NCI-H1048 (cell line): Measurements from ENCODE around the gene SULT1A3.
"Not testable (repeated sequence)": the region's sequence is repeated elsewhere in the genome, so short reads cannot be mapped to it uniquely, and the experiment has no call there.

ENCODE experiments used
- DNase-seq: peaks from one replicate; lab custom pipeline; 2025; lab: John Stamatoyannopoulos, UW

Gene SULT1A3

DNA sequence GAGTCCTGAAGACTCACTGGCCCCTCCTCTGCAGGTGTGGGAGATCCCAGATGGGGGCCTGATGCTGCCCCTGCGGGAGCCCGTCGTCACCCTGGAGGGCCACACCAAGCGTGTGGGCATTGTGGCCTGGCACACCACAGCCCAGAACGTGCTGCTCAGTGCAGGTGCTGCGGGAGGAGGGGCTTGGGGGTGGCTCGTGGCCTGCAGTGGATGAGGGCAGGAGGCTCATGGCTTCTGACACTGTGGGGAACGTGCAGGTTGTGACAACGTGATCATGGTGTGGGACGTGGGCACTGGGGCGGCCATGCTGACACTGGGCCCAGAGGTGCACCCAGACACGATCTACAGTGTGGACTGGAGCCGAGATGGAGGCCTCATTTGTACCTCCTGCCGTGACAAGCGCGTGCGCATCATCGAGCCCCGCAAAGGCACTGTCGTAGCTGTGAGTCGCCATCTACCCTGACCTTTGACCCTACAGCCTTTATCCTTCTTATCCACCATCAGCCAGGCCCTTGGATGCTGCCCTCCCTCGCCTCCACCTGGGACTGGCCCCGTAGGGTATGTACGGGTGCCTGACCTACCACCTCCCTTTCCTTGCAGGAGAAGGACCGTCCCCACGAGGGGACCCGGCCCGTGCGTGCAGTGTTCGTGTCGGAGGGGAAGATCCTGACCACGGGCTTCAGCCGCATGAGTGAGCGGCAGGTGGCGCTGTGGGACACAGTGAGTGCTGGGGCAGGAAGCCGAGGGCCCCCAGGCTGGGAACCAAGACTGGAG is 12.1 kb upstream of the SULT1A3 start:
- no peak for DNase-seq

DNA sequence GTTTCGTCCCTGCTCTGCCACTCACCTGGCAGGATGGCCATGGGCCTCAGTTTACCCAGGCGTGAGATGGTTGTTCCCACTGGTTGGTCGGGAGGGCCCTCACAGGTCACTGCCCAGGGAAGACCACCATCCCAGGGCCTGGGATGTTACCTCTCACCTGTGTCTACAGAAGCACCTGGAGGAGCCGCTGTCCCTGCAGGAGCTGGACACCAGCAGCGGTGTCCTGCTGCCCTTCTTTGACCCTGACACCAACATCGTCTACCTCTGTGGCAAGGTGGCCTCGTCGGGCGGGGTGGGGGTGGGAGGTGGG is 11.5 kb upstream of the SULT1A3 start:
- DNase-seq, result no peak

DNA sequence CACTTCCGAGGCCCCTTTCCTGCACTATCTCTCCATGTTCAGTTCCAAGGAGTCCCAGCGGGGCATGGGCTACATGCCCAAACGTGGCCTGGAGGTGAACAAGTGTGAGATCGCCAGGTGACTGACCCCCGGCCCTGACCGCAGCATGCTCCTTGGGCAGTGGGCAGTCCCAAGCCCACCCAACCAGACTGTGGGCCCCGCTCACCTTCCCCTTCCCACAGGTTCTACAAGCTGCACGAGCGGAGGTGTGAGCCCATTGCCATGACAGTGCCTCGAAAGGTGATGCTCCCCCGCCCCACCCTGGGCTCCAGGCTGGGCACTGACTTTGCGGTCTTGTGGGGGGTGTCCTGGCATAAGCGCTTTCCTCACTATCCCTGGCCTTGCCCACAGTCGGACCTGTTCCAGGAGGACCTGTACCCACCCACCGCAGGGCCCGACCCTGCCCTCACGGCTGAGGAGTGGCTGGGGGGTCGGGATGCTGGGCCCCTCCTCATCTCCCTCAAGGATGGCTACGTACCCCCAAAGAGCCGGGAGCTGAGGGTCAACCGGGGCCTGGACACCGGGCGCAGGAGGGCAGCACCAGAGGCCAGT is 11.0 kb upstream of the SULT1A3 start:
- no peak for DNase-seq

DNA sequence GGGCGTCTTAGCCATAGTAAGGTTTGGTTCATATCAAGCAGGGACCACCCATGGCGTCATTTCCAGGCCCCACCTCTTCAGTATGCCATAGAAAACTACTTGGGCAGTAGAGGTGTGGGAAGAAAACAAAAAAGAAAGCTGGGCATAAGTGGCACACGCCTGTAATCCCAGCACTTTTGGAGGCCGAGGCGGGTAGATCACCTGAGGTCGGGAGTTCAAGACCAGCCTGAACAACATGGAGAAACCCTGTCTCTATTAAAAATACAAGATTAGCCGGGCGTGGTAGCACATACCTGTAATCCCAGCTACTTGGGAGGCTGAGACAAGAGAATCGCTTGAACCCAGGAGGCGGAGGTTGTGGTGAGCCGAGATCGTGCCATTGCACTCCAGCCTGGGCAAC is 7.9 kb upstream of the SULT1A3 start:
- not testable (repeated sequence) for DNase-seq

DNA sequence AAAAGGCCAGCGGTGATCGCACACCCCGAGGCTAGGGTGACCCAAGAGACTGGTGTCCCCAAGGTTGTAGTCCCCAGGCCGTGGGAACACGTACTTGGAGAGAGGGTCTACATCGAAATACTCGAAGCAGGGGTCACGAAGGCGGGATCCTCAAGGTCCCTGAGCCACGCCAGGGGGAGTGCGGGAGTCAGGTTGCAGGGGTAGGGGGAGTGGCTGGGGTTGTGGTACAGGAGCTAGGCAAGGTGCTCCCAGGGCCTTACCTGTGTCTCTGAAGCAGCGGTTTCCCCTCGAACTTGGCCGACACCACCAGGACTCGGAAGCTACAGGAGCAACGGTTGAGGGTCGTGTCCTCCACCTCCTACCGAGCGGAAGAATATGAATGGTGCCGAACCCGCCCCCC is 6.0 kb upstream of the SULT1A3 start:
- not testable (repeated sequence) for DNase-seq

DNA sequence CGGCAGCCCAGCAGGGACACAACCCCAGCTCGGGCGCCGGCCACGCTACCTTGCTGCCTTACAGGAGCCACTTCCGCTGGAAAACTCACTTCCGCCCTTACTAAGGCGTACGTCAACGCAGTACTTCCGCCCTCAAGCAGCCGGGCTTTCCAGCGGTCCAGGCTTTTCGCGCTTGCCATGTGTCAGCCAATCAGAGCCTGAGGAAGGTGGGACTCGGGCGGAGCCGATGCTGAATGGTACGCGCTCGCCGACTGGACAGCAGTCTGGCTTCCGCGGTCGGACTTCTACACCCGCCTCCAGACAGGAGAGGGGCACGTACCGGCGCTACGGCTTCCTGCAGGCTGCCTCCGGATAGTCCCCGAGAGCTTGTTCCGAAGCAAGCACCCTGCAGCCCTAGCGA is 5.4 kb upstream of the SULT1A3 start, which contains the start of the genes BOLA2B and SLX1A:
Gene BOLA2B (minus strand): TSS at position 52 of the 400 bp plus-strand sequence. CDS start 71 bp downstream, outside the sequence.
Gene SLX1A (plus strand): TSS at position 261 of the 400 bp plus-strand sequence. CDS start 210 bp downstream, outside the sequence.
- DNase-seq, result not testable (repeated sequence)

DNA sequence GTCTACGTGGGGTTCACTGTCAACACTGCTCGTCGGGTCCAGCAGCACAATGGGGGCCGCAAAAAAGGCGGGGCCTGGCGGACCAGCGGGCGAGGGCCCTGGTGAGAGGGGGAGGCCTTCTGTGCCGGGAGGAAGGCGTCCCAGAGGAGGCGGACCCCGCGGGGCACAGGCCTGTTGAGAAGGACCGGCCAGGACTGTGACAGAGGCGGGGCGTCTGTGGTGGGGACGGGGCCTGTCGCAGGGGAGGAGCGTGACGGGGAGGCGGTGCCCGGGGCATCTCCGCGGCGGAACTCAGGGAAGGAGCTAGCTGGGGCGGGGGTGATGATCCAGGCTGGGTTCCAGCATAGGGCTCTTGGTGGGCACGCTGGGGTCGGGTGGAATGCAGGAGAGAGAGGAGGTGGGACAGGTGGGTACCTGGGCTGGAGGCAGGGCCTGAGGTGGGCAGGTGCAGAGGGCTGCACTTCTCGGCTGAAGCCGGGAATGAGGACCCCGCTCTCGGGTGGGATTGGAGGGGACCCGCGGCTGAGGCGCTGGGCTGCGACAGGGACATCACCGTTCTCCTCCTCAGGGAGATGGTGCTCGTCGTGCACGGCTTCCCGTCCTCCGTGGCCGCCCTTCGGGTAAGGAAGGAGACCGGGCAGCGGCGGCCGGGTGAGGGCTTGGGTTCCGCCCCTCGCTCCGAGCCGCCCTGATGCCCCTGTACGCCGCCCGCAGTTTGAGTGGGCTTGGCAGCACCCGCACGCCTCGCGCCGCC is 4.7 kb upstream of the SULT1A3 start:
- not testable (repeated sequence) for DNase-seq

DNA sequence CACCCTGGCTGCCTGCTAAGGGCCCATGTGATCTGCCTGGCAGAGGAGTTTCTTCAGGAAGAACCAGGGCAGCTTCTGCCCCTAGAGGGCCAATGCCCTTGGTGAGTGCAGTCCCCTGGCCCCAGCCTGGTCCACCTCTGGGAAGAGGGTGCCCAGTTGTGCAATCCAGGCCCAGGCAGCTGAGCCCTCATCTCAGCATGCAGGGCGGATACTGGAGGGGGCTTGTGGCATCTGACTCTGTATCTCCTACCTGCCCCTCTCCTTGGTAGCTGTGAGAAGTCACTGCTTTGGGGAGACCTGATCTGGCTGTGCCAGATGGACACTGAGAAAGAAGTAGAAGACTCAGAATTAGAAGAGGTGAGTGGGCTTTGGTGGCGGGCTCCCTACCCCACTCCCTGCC is 2.1 kb upstream of the SULT1A3 start:
- DNase-seq, result not testable (repeated sequence)

DNA sequence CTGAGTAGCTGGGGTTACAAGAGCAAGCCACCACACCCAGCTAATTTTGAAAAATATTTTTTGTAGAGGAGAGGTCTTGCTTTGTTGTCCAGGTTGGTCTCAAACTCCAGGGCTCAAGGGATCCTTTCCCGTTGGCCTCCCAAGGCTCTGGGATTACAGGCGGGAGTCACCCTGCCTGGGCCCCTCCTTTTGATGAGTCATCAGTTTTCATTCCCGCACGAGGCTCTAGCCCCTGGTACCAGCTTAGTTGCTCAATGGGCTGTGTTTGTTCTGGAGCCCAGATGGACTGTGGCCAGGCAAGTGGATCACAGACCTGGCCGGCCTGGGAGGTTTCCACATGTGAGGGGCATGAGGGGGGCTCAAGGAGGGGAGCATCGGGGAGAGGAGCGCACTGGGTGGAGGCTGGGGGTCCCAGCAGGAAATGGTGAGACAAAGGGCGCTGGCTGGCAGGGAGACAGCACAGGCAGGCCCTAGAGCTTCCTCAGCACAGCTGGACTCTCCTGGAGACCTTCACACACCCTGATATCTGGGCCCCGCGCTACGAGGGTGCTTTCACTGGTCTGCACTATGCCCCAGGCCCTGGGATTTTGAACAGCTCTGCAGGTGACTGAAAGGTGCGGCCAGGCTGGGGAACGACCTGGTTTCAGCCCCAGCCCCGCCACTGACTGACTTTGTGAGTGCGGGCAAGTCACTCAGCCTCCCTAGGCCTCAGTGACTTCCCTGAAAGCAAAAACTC is 721 bp downstream of the SULT1A3 start:
- not testable (repeated sequence) for DNase-seq

DNA sequence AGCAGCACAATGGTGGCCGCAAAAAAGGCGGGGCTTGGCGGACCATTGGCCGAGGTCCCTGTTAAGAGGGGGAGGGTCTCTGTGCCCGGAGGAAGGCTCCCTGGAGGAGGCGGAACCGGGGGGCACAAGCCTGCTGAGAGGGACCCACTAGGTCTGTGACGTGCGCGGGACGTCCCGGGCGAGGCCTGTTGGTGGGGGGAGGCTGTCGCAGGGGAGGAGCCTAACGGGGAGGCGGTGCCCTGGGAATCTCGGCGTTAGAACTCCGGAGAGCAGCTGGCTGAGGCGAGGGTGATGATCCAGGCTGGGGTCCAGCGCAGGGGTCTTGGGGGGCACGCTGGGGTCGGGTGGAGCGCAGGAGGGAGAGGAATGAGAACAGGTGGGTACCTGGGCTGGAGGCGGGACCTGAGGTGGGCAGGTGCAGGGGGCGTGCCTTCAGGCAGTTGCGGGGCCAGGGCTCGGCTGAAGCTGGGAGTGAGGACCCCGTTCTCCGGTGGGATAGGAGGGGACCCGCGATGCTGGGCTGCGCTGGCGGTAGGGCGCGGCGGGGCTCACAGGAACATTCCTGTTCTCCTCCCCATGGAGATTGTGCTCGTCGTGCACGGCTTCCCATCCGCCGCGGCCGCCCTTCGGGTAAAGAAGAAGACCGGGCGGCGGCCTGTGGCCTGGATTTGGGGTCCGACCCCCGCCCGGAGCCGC is 6.6 kb downstream of the SULT1A3 start:
- DNase-seq, result not testable (repeated sequence)

DNA sequence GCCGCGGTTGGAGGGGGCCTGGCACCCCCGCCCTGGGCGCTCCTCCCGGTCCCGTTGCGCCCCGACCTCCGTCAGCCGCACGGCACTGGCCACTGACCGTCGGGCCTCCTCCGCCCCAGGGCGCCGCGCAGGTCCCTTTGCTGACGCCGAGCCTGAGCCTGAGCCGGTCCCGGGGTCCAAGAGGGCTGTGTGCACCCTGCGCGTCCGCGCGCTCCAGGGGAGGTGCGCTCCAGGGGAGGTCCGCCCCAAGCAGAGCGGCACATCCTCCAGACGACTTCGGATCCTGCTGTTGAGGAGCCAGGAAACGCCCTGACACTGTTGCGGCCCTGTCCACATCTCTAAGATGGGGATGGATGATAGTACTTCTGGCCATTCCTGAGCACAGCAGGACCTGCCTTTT is 7.2 kb downstream of the SULT1A3 start:
- DNase-seq, result not testable (repeated sequence)

DNA sequence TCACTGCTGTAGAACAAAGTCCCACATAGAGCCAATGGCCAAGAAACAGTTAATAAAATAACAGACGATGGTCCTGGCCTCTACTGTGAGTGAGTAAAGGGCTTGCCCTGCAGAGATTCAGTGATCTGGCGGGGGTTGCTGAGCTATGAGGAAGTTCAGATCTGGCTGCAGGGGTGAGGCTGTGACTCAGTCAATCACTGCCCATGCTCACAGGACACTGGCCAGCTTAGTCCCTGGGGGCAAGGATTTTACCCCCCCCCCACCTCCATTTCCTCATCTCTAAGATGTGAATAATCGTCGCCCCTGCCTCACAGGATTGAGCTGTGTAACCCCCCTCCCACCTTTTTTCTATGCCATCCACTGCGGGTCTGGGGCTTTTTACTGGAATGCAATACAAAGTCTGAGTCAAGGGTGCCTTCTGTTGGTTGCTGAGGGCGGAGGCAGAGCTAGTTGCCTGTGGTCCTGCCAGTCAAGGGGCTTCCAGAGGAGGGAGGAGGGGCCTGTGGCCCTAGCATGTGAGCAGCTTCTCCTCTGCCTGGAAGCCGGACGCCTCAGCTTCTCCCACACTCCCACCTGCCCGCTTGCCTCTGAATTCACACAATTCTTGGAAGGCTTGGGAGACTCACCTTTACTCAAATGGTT is 8.1 kb downstream of the SULT1A3 start:
- not testable (repeated sequence) for DNase-seq

DNA sequence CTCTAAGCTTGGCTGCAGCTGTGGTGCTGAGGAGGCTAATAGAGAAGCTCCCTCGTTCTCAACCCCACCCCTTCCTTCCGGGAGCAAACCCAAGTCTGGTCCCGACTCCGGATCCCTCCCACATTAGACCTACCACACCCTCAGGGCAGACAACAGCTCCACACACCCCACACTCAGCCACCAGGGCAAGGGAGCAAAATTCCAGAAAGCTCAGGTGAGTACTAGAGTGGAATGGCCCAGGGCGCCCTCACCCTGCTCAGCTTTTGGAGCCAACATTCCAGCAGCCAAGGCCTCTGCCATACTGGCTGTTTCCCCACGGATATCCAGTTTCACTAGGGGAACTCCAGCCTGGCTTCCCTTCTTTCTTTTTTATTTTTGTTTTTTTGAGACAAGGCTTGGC is 10.0 kb downstream of the SULT1A3 start:
- DNase-seq, result not testable (repeated sequence)

DNA sequence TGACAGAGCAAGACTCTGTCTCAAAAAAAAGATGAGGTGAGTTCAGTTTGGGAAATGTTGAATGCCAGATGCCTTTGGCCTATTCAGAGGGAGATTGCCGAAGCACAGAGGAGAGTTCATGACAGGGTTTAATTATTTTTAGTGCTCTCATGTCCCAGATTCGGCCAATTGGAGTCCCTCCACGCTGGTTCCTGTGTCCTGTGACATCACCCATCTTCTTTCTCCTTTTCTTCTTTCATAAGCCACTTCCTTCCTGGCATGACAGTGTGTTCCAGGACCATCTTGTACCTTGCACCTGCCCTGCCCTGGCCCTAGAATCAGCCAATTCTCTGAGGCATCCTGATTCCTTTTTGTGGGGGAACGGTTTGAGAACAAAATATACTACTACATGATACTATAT is 12.4 kb downstream of the SULT1A3 start:
- DNase-seq, result not testable (repeated sequence)

DNA sequence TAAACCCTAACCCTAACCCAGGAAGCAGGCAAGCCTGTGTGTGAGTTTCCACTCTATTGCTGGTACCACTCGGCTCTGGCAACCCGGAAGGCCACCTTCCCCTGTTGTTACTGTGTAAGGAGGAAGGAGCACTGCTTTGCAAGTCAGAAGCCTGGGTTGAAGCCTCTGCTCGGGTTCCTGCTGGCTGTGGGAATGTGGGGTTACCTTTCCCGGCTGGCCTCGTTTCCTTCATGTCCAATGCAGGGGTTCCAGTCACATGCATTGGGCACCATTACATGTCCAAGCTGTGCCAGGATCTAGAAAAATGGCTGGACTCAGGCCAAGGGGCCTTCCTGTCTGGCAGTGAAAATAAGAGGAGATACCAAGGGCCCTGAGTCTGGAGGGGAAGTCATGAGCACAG is 18.0 kb downstream of the SULT1A3 start:
- not testable (repeated sequence) for DNase-seq

DNA sequence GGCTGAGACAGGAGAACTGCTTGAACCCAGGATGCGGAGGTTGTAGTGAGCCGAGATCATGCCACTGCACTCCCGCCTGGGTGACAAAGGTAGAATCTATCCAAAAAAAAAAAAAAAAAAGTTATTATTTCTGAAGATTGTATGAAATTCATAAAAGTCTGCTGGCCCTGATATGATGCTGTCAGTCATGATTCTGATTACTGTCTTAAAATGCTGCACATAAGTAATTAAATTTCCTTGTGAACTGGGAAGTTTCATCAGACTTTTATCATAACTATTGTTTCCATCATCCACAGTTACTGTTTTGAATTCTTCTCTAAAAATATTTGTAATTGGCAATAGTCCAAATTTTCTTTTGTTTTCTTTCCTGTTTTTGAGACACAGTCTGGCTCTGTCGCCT is 49.3 kb downstream of the SULT1A3 start, which contains the start of gene NPIPB13:
Gene NPIPB13 (minus strand): TSS at position 101 of the 400 bp plus-strand sequence. CDS start 2,906 bp downstream, outside the sequence.
- not testable (repeated sequence) for DNase-seq
